ENCODE data around the gene CACNA2D1.

CACNA2D1 gene

GRCh38 chr7:82270870-82271269 lies 172.7 kb downstream of the CACNA2D1 start:
- no peak for FAIRE-seq

GRCh38 chr7:82268632-82269031 lies 174.9 kb downstream of the CACNA2D1 start:
- no peak for FAIRE-seq

DNA sequence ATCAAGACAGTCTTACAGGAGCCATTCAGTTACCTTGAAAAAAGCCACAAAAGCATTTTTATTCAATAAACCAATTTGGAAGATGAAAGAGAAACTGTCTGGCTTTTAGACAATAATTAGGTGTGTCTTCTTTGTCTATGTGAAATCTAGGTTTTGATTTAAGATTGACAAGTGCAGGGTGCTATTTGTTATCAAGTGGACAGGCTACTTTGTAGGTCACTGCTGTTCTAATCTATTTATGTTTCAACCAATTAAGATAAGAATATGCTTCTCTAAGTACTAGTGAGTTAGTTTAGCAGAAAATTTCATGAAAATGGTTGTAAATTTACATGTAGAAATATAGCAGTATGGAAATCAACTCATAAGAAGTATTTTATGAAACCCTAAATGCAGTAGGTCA lies 177.5 kb downstream of the CACNA2D1 start:
- FAIRE-seq = no peak

- FAIRE-seq = no peak
Measured at GRCh38 chr7:82264783-82265305, 178.7 kb downstream of the CACNA2D1 start.

GRCh38 chr7:82263920-82264782 lies 179.4 kb downstream of the CACNA2D1 start:
- no peak for FAIRE-seq

- no peak for FAIRE-seq
Measured at GRCh38 chr7:82258181-82258580, 185.4 kb downstream of the CACNA2D1 start.

DNA sequence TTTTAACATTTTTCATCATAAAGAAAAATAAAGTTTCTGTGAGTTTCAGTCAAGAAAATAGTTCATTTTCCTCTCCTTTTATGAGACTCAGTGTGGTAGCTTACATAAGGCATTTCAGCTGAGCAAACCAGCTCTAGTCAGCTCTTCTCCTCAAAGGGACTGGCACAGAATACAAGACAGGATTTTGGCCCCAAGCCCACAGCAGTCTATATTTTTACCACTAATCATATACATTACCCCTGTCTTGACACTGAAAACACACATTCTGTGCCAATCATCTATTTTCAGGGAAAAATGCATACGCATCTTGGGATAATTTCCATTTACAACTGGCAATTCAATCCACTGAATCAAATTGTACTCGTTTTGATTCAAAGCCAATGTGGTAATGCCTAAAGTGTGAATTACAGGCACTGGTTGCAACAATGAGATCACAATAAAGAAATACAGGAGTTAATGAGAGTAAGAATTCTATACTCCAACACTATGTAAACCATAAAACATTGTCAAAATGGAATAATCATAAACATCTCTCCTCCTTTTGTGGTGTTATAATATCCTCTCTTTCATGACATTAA lies 186.4 kb downstream of the CACNA2D1 start:
- FAIRE-seq = no peak

GRCh38 chr7:82255706-82256105 lies 187.9 kb downstream of the CACNA2D1 start:
- no peak for FAIRE-seq

DNA sequence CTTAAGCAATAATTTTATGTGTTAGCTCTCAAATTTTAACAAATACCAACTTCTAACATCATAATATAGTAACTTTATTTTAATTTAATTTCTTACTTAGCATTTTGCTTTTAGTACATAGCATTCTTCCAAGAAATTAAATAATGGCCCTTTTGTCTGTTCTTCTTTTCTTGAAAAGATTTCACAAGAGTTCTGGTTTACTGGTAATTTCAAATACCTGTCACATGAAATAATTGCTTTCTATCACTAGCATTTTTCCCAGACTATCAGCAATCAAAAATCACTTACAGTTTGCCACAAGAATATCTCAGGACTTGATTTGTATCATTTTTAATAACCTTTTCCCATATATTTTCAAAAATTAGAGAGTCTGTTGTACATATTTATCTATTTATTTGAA lies 193.0 kb downstream of the CACNA2D1 start:
- no peak for FAIRE-seq

DNA sequence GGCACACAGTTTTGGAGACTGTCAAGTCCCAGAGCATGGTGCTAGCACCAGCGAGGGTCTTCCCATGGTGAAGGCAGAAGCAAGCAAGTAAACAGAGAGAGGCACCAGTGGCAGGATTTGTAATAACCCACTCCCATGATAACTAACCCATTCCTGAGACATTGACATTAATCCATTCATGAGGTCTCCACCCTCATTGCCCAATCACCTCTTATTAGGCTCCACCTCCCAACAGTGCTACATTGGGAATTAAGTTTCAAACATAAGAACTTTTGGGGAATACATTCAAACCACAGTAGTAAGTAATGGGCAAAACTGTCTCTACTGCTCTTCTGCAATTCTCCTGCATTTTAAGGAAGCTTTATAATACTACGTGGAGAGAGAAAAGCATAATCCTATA lies 193.6 kb downstream of the CACNA2D1 start:
- no peak for FAIRE-seq

- FAIRE-seq = peak; percentile 82
Measured at GRCh38 chr7:82247814-82248433, 195.7 kb downstream of the CACNA2D1 start.

- FAIRE-seq = no peak
Measured at GRCh38 chr7:82244947-82245517, 198.5 kb downstream of the CACNA2D1 start.

- FAIRE-seq = no peak
Measured at GRCh38 chr7:82241356-82241755, 202.2 kb downstream of the CACNA2D1 start.

- FAIRE-seq = no peak
Measured at GRCh38 chr7:82235713-82236112, 207.9 kb downstream of the CACNA2D1 start.

DNA sequence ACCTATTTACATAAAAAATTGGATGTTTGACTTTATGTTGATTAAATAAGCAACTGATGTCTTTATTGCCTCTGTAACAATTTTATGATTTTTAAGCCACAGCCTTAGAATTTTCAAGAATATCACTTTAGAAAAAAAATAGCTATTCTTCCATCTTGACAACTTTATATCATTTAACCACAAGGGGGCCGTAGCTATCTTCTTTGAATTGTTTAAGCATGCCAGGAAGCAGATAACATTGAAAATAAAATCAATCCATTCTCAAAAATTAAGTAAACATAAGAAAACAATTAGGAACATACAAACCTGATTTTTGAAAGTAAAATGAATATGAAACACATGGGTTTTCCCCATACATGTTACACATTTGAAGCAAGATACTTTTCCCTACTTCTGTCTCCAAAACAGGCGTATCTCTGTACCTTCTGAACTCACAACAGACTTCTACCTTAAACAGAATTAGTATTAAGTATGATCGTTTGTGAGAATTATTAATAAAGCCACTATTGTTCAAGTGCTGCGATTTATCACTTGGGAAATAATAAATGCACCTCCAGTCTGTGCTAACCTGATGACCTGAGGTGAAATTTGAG lies 209.0 kb downstream of the CACNA2D1 start:
- peak; percentile 98 for FAIRE-seq

GRCh38 chr7:82230811-82231581 lies 212.6 kb downstream of the CACNA2D1 start:
- no peak for FAIRE-seq

GRCh38 chr7:82229164-82229563 lies 214.4 kb downstream of the CACNA2D1 start:
- FAIRE-seq = no peak

DNA sequence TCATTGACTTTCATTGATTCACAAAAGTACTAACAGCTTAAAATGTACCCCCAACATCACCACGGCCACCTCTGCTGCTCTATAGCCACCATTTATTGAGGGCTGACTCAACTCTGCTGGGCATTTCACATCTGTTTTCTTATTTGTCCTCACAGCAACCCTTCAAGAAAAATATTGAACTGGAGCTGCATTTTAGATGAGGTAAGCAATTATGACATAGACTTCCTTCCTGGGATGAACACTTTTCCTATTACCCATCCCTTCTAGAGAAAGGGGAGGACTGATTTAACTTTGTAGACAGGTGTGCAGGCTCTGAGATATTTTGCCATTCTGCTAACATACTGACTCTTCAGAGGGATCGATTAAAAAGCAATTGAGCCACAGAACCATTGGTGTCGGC lies 217.4 kb downstream of the CACNA2D1 start:
- no peak for FAIRE-seq

DNA sequence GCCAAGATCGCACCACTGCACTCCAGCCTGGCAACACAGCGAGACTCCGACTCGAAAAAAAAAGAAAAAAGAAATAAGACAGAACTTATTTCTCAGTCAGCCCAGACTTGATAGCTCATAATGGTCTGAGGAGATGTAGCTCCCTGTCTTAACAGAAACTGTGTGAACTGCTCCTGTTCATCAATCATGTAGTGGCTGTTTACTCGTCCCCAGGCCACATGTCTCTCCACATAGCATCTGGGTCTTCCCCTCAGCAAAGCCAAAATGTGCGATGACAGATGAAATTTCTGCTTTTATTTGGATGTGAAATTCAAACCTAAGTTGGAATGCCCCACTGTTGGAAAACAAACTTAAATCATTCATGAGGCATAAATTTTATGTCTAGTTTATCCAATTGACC lies 219.0 kb downstream of the CACNA2D1 start:
- FAIRE-seq = no peak

DNA sequence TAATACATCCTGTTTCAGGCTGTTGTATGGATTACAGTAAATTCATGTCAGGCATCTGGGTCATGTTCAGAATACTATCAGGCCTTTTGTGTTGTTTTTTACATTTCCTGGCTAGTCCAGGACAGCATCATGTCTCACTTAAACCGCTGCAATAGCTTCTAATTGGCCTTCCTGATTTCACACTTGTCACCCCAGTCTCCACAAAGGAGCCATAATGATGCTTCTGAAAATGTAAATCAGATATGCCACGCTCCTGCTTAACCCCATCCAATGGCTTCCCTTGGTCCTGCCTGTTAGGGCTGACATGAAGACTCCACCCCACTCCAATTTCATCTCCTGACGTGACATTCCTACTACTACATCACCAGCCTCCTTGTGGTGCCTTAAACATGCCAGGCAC lies 220.0 kb downstream of the CACNA2D1 start:
- no peak for FAIRE-seq

DNA sequence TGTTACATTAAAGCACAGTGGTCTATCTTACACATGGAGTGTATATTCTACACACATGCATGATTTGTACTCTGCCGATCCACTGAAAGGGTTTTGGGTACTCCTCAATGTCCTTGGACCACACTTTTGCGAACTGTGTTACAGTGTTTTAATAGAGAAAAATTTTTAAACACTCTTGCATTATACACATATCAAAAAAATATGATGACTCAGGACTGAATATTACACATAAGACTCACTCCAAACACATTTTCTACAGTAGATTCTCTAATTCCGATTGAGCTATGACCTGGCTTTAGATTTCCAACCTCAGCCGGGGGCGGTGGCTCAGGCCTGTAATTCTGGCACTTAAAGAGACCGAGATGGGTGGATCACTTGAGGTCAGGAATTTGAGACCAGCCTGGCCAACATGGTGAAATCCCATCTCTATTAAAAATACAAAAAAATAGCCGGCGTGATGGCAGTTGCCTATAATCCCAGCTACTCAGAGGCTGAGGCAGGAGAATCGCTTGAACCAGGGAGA lies 222.4 kb downstream of the CACNA2D1 start:
- no peak for FAIRE-seq

DNA sequence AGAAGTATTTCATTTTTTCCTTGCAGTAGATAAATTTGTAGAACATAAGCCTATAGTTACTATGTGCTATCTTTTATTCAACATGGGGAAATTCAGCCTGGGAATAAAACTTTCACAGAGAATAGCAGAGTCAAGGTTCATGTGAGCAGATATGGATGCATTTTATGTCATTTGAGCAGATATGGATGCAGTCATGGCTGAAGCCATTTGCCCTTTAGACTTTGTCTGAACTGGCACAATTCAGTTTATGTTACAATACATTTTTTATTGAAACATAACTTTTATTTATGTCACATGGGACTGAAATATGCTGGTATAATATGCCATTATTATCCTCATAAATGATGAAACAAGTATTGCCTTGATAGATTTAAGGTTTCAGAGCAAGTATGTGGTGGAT lies 231.1 kb downstream of the CACNA2D1 start:
- FAIRE-seq = no peak
